Upper lobe of right lung (tissue), 1 donor: Measurements from ENCODE around the gene TMEM174. TPM values are rescaled to one million over a fixed set of nuclear protein-coding genes. Genes with fewer than 3 reads are reported as not detected.

Source experiments
- ATAC-seq: fragments of 200-7000 bp; cut with Tn5 transposase; one replicate; pipeline ENCODE4 v1.9.1; 2020; ENCODE audit warnings: mild to moderate bottlenecking, moderate library complexity
- DNase-seq: peaks from one replicate; pipeline ENCODE4 v3.0.0-alpha.2; 2020
- H3K27ac ChIP-seq: fragments of 200-600 bp; one replicate; pipeline ENCODE4 v1.8.0; 2022
- H3K27me3 ChIP-seq: fragments of 200-600 bp; one replicate; pipeline ENCODE4 v1.8.0; 2022; ENCODE audit warnings: mild to moderate bottlenecking
- H3K36me3 ChIP-seq: fragments of 200-600 bp; one replicate; pipeline ENCODE4 v1.8.0; 2022
- H3K4me1 ChIP-seq: fragments of 200-600 bp; one replicate; pipeline ENCODE4 v1.8.0; 2022
- H3K4me3 ChIP-seq: fragments of 200-600 bp; one replicate; pipeline ENCODE4 v1.8.0; 2022; ENCODE audit warnings: mild to moderate bottlenecking
- H3K9me3 ChIP-seq: fragments of 200-600 bp; one replicate; pipeline ENCODE4 v1.8.0; 2022
- CTCF ChIP-seq: fragments of 200-600 bp; IDR thresholded peaks from one replicate; pipeline ENCODE4 v1.8.0; 2022; ENCODE audit warnings: antibody characterized with exemption
- intact Hi-C: fragments of 100-400 bp; cut with DNase I; formaldehyde crosslinking; loops from one replicate; pipeline ENCODE4 v1.11.0; 2022
- total RNA-seq: library from RNA; stranded (reverse); fragmentation: NEBNext Ultra II Directional; extraction: Animal tissue kit (Norgen Biotek cat#: 25700); gene quantifications from one replicate; pipeline ENCODE4 v1.2.1, GENCODE V29; 2021
- donor health status: DM: no; HTN: yes; CAD: no; lungs with severe emphysema.

Gene TMEM174
- total RNA-seq, 1 donor from 2014 or later = not detected

DNA sequence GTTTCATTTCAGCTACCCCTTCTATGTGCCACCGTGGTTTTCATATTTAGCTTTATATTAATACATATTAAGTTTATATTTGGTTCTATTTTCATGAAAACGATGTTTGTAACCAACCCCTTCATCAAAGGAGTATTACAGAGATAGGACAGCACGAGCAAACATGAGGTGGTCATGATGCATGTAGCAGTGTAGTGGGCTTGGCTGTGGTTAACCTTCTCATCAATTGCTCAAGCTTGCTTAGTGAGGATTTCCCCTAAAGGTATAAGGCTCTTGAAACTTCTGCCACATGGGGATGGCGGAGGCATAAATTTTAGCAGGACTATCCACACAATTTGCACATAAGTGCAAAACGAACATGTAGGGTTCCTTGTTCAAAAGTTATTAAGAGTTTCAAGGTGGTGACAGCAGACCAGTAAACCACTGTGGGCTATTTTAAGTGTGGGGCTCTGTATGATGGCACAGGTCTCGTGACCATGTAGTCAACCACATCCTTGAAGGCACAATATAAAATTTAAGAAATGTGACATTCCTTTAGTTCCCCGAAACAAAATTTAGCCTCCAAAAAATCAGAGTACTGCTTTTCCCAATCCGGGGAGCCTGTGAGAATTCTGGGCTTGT, 24.8 kb downstream of the TMEM174 start:
- DNase-seq (no peak), ATAC-seq (no peak)
- Histone ChIP-seq H3K4me1 (no peaks in the 10 kb centered on the region), H3K4me3 (no peak overlapping the region), H3K36me3 (no peaks in the 10 kb centered on the region), H3K27ac (no peak overlapping the region), H3K27me3 (peaks cover 4% of the 10 kb centered on the region), H3K9me3 (no peaks in the 10 kb centered on the region)
- no peak for TF ChIP-seq CTCF
- intact Hi-C loops = no loop called here

- H3K9me3 ChIP-seq = no peaks in the 10 kb centered on the region
- H3K27me3 ChIP-seq = peaks cover 10% of the 10 kb centered on the region
- no peaks in the 10 kb centered on the region for H3K36me3 ChIP-seq
- no peak for DNase-seq
- ATAC-seq = no peak
- no peak overlapping the region for H3K27ac ChIP-seq
- no peaks in the 10 kb centered on the region for H3K4me1 ChIP-seq
- no peak overlapping the region for H3K4me3 ChIP-seq
- TF ChIP-seq CTCF = no peak
- intact Hi-C loops = no loop called here
These were observed 26.0 kb downstream of the TMEM174 start for GRCh38 chr5:73198833-73199592.

GRCh38 chr5:73199671-73200070, 26.7 kb downstream of the TMEM174 start:
- no peaks in the 10 kb centered on the region for H3K9me3 ChIP-seq
- no peaks in the 10 kb centered on the region for H3K4me1 ChIP-seq
- H3K27ac ChIP-seq = no peak overlapping the region
- ATAC-seq (no peak), DNase-seq (no peak)
- H3K4me3 ChIP-seq = no peak overlapping the region
- no peak for TF ChIP-seq CTCF
- no peaks in the 10 kb centered on the region for H3K36me3 ChIP-seq
- peaks cover 14% of the 10 kb centered on the region for H3K27me3 ChIP-seq
- intact Hi-C loops = loop anchor here (10.0 kb wide), 1 partner anchor 115 kb away; no protein-coding TSS in a partner anchor

- ATAC-seq (peak; percentile 98), DNase-seq (peak; percentile 90)
- no peak overlapping the region for H3K4me3 ChIP-seq
- peaks cover 28% of the 10 kb centered on the region for H3K27me3 ChIP-seq
- intact Hi-C loops = loop anchor here (10.0 kb wide), 1 partner anchor 117 kb away; no protein-coding TSS in a partner anchor
- H3K4me1 ChIP-seq = no peaks in the 10 kb centered on the region
- H3K27ac ChIP-seq = no peak overlapping the region
- H3K9me3 ChIP-seq = no peaks in the 10 kb centered on the region
- TF ChIP-seq CTCF = peak; percentile 78
- H3K36me3 ChIP-seq = no peaks in the 10 kb centered on the region
These were observed 28.8 kb downstream of the TMEM174 start for GRCh38 chr5:73201547-73202513.

GRCh38 chr5:73204332-73204731, 31.3 kb downstream of the TMEM174 start:
- Histone ChIP-seq H3K4me1 (no peaks in the 10 kb centered on the region), H3K9me3 (no peaks in the 10 kb centered on the region), H3K27me3 (peaks cover 47% of the 10 kb centered on the region), H3K36me3 (no peaks in the 10 kb centered on the region), H3K27ac (no peak overlapping the region), H3K4me3 (no peak overlapping the region)
- TF ChIP-seq CTCF = no peak
- ATAC-seq (no peak), DNase-seq (no peak)
- intact Hi-C loops = loop anchor here (10.0 kb wide), 1 partner anchor 120 kb away; no protein-coding TSS in a partner anchor
